Trophoblast cell (in vitro differentiated cells and primary cell): ENCODE results near the gene STK16.

Source experiments
- DNase-seq, 2 donors: peaks; one replicate each; pipeline ENCODE4 v3.0.0-alpha.2; 2016
- H2AFZ ChIP-seq: 2 replicates; pipeline ENCODE4 v1.6.1; 2013; ENCODE audit warnings: low read length, moderate library complexity, mild to moderate bottlenecking; ENCODE audit not compliant: insufficient read depth, poor library complexity
- H2AK5ac ChIP-seq: 2 replicates; pipeline ENCODE4 v1.6.1; 2013; ENCODE audit warnings: mild to moderate bottlenecking, low read length
- H2BK120ac ChIP-seq: 2 replicates; pipeline ENCODE4 v1.6.1; 2013; ENCODE audit warnings: low read length, mild to moderate bottlenecking, moderate library complexity; ENCODE audit not compliant: insufficient read depth, poor library complexity
- H2BK12ac ChIP-seq: 2 replicates; pipeline ENCODE4 v1.6.1; 2013; ENCODE audit warnings: mild to moderate bottlenecking, low read length, moderate library complexity
- H2BK5ac ChIP-seq: 2 replicates; pipeline ENCODE4 v1.6.1; 2013; ENCODE audit warnings: low read length, low read depth, moderate library complexity, mild to moderate bottlenecking; ENCODE audit not compliant: poor library complexity
- H3K14ac ChIP-seq: 2 replicates; pipeline ENCODE4 v1.6.1; 2013; ENCODE audit warnings: mild to moderate bottlenecking, low read length
- H3K18ac ChIP-seq: 2 replicates; pipeline ENCODE4 v1.6.1; 2013; ENCODE audit warnings: mild to moderate bottlenecking, low read length
- H3K23ac ChIP-seq: 2 replicates; pipeline ENCODE4 v1.6.1; 2013; ENCODE audit warnings: low read length
- H3K27ac ChIP-seq: 2 replicates; pipeline ENCODE4 v1.5.1; 2013; ENCODE audit warnings: low read depth, mild to moderate bottlenecking, inconsistent platforms, low read length, moderate library complexity
- H3K27me3 ChIP-seq: 2 replicates; pipeline ENCODE4 v1.6.1; 2013; ENCODE audit warnings: inconsistent platforms, mild to moderate bottlenecking, low read length, moderate library complexity; ENCODE audit not compliant: insufficient read depth
- H3K36me3 ChIP-seq, 2 experiments: 1 replicate in 1 of 2; 2 replicates in 1 of 2; pipeline ENCODE4 v1.6.1; 2013; ENCODE audit warnings: low read length in 2 of 2, mild to moderate bottlenecking in 2 of 2, moderate library complexity in 1 of 2; ENCODE audit not compliant: insufficient read depth in 2 of 2, control insufficient read depth in 1 of 2
- H3K4ac ChIP-seq: 2 replicates; pipeline ENCODE4 v1.6.1; 2013; ENCODE audit warnings: low read depth, mild to moderate bottlenecking, low read length, moderate library complexity
- H3K4me1 ChIP-seq, 2 experiments: 1 replicate in 1 of 2; 2 replicates in 1 of 2; pipeline ENCODE4 v1.6.1; 2013; ENCODE audit warnings: low read length in 2 of 2, mild to moderate bottlenecking in 2 of 2, moderate library complexity in 1 of 2; ENCODE audit not compliant: insufficient read depth in 2 of 2, control insufficient read depth in 1 of 2
- H3K4me2 ChIP-seq: 2 replicates; pipeline ENCODE4 v1.6.1; 2013; ENCODE audit warnings: inconsistent platforms, mild to moderate bottlenecking, low read length, moderate library complexity
- H3K4me3 ChIP-seq: 2 replicates; pipeline ENCODE4 v1.5.1; 2013; ENCODE audit warnings: mild to moderate bottlenecking, low read depth, low read length, inconsistent platforms
- H3K79me1 ChIP-seq: one replicate; pipeline ENCODE4 v1.6.1; 2013; ENCODE audit warnings: low read length
- H3K79me2 ChIP-seq: 2 replicates; pipeline ENCODE4 v1.6.1; 2013; ENCODE audit warnings: low read length, mild to moderate bottlenecking; ENCODE audit not compliant: control insufficient read depth, insufficient read depth, poor library complexity
- H3K9ac ChIP-seq: 2 replicates; pipeline ENCODE4 v1.6.1; 2013; ENCODE audit warnings: mild to moderate bottlenecking, low read length
- H3K9me3 ChIP-seq: 2 replicates; pipeline ENCODE4 v1.6.1; 2013; ENCODE audit warnings: low read depth, mild to moderate bottlenecking, control low read depth, inconsistent platforms, low read length; ENCODE audit not compliant: insufficient read depth
- H4K12ac ChIP-seq: 2 replicates; pipeline ENCODE4 v1.6.1; 2013; ENCODE audit warnings: low read depth, mild to moderate bottlenecking, low read length, moderate library complexity
- H4K8ac ChIP-seq: 2 replicates; pipeline ENCODE4 v1.6.1; 2013; ENCODE audit warnings: low read depth, mild to moderate bottlenecking, low read length, moderate library complexity
- H4K91ac ChIP-seq: one replicate; pipeline ENCODE4 v1.6.1; 2013; ENCODE audit warnings: low read depth, mild to moderate bottlenecking, low read length, moderate library complexity
- WGBS: extraction: QIAGEN DNeasy Blood & Tissue Kit; methylation state at CpG from one replicate; pipeline ENCODE4 v1.1.7; 2013; ENCODE audit warnings: missing lambda C conversion rate; ENCODE audit not compliant: insufficient read length, insufficient coverage; ENCODE audit errors: extremely low coverage; 5-methylcytosine and 5-hydroxymethylcytosine counted together

STK16 gene

GRCh38 chr2:219205981-219206327 lies 39.3 kb upstream of the STK16 start:
- no peaks in the 10 kb centered on the region for H3K27me3 ChIP-seq
- H2BK12ac ChIP-seq, result no peak overlapping the region
- H3K79me2 ChIP-seq, result peaks cover 5% of the 10 kb centered on the region
- WGBS, result no CpG with 5 or more reads among the region's 7 CpGs
- H2AFZ ChIP-seq, result peak overlapping the region; percentile 88
- H4K12ac ChIP-seq, result no peak overlapping the region
- H4K91ac ChIP-seq, result peak overlapping the region; percentile 2
- no peak overlapping the region for H3K18ac ChIP-seq
- peak overlapping the region; percentile 76 for H3K4me3 ChIP-seq
- no peak overlapping the region for H3K4ac ChIP-seq
- H3K23ac ChIP-seq, result no peak overlapping the region
- no peak overlapping the region for H3K27ac ChIP-seq
- H3K9ac ChIP-seq, result no peak overlapping the region
- peaks cover 2 to 4% of the 10 kb centered on the region in 2 experiments for H3K4me1 ChIP-seq
- H2BK120ac ChIP-seq, result no peak overlapping the region
- no peaks in the 10 kb centered on the region for H3K9me3 ChIP-seq
- H3K79me1 ChIP-seq, result peaks cover 5% of the 10 kb centered on the region
- peak overlapping the region; percentile 57 for H3K14ac ChIP-seq
- no peak for DNase-seq
- H3K36me3 ChIP-seq, result peaks cover 29% of the 10 kb centered on the region in 2 experiments
- H2BK5ac ChIP-seq, result no peak overlapping the region
- H3K4me2 ChIP-seq, result peak overlapping the region; percentile 98
- H2AK5ac ChIP-seq, result no peak overlapping the region
- peak overlapping the region; percentile 80 for H4K8ac ChIP-seq

DNA sequence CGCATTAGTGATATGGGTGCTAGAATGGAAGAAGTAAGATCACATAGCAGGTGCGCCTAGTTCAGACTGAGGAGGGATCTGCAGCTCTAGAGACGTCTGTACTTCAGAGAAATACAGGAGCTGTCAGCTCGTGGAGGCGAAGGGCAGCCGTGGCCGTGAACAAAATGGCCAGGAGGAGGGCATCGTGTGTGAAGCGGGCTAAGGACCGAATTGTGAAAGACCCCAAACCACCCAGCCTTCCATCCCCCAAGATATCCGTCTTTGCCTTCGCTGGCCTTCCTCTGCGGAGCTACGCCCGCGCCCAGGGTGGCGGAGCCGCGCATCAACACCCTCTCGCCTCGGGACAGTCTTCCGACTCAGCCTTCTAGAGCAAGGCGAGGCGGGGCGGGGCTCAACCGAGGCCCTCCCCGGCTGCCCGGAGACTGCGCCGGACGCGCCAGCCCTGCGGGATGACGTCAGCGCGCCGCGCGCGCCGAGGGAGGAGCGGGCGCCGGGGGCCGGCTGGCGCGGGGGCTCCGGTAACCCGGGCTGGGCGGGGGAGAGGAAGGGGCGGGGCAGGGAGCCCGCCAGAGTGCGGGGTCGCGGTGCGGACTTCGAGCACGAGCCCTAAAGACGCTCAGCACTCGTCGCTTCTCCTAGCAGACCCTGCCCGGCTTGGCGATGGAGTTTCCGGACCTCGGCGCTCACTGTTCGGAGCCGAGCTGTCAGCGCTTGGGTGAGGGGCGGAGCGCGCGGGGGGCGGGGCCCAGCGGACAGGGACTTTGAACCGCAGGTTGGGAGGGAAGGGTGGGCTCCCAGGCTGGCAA lies 38.7 kb upstream of the STK16 start, which contains the start of gene ZFAND2B:
Gene ZFAND2B, plus strand, starts transcription at position 455 of the 806 bp plus-strand sequence. Its CDS starts 206 bp downstream, at position 661.
- peak within 1 kb of the TSS; percentile 98 for H3K4me2 ChIP-seq
- peak within 1 kb of the TSS; percentile 80 for H2AK5ac ChIP-seq
- H3K4me3 ChIP-seq, result peak within 1 kb of the TSS; percentile 92
- peaks cover 2 to 4% of the 10 kb centered on the region in 2 experiments for H3K4me1 ChIP-seq
- H2AFZ ChIP-seq, result peak within 1 kb of the TSS; percentile 92
- H4K91ac ChIP-seq, result peak within 1 kb of the TSS; percentile 87
- H3K9ac ChIP-seq, result peak within 1 kb of the TSS; percentile 94
- H3K27ac ChIP-seq, result peak within 1 kb of the TSS; percentile 93
- H3K9me3 ChIP-seq, result no peaks in the 10 kb centered on the region
- H3K27me3 ChIP-seq, result no peaks in the 10 kb centered on the region
- peak within 1 kb of the TSS; percentile 80 for H4K8ac ChIP-seq
- H3K18ac ChIP-seq, result peak within 1 kb of the TSS; percentile 85
- H2BK5ac ChIP-seq, result peak within 1 kb of the TSS; percentile 45
- peak within 1 kb of the TSS; percentile 35 for H2BK12ac ChIP-seq
- H4K12ac ChIP-seq, result peak within 1 kb of the TSS; percentile 78
- WGBS, result no CpG with 5 or more reads among the region's 76 CpGs
- peak within 1 kb of the TSS; percentile 81 for H3K14ac ChIP-seq
- H2BK120ac ChIP-seq, result peak within 1 kb of the TSS; percentile 88
- H3K79me2 ChIP-seq, result peaks cover 5% of the 10 kb centered on the region
- H3K23ac ChIP-seq, result peak within 1 kb of the TSS; percentile 35
- H3K4ac ChIP-seq, result peak within 1 kb of the TSS; percentile 61
- peaks cover 5% of the 10 kb centered on the region for H3K79me1 ChIP-seq
- H3K36me3 ChIP-seq, result peaks cover 31 to 33% of the 10 kb centered on the region in 2 experiments
- DNase-seq, result peak; percentile 94 to 98

- Histone ChIP-seq H4K12ac (peak overlapping the region; percentile 41), H3K23ac (no peak overlapping the region), H3K4me1 (peaks cover 2 to 4% of the 10 kb centered on the region in 2 experiments), H3K27me3 (no peaks in the 10 kb centered on the region), H3K14ac (peak overlapping the region; percentile 55), H3K79me2 (peaks cover 5% of the 10 kb centered on the region), H4K91ac (peak overlapping the region; percentile 56), H3K79me1 (peaks cover 5% of the 10 kb centered on the region), H3K4me2 (peak overlapping the region; percentile 67), H2AK5ac (peak overlapping the region; percentile 80), H3K27ac (peak overlapping the region; percentile 7), H2BK5ac (no peak overlapping the region), H2AFZ (peak overlapping the region; percentile 82), H3K9me3 (no peaks in the 10 kb centered on the region), H3K4ac (no peak overlapping the region), H3K4me3 (peak overlapping the region; percentile 62), H2BK120ac (no peak overlapping the region), H4K8ac (peak overlapping the region; percentile 70), H2BK12ac (peak overlapping the region; percentile 35), H3K18ac (peak overlapping the region; percentile 68), H3K36me3 (peaks cover 32 to 37% of the 10 kb centered on the region in 2 experiments), H3K9ac (peak overlapping the region; percentile 52)
- WGBS, result no CpG with 5 or more reads among the region's 22 CpGs
- DNase-seq, result no peak
These were observed 38.0 kb upstream of the STK16 start for GRCh38 chr2:219207134-219207883.

GRCh38 chr2:219207884-219208740 lies 37.2 kb upstream of the STK16 start:
- Histone ChIP-seq H3K23ac (no peak overlapping the region), H3K27me3 (no peaks in the 10 kb centered on the region)
- WGBS, result no CpG with 5 or more reads among the region's 17 CpGs

More at GRCh38 chr2:219207884-219208740, 37.2 kb upstream of the STK16 start:
- peaks cover 2 to 4% of the 10 kb centered on the region in 2 experiments for H3K4me1 ChIP-seq
- no peak overlapping the region for H2BK120ac ChIP-seq
- H3K4ac ChIP-seq, result no peak overlapping the region
- no peak overlapping the region for H3K9ac ChIP-seq
- no peak overlapping the region for H4K91ac ChIP-seq
- no peak overlapping the region for H2BK12ac ChIP-seq
- no peak overlapping the region for H3K18ac ChIP-seq
- no peak overlapping the region for H4K8ac ChIP-seq
- no peak overlapping the region for H3K27ac ChIP-seq
- H3K36me3 ChIP-seq, result peaks cover 39 to 44% of the 10 kb centered on the region in 2 experiments
- H3K4me3 ChIP-seq, result no peak overlapping the region
- no peak overlapping the region for H2AFZ ChIP-seq
- no peak overlapping the region for H2AK5ac ChIP-seq
- H3K79me2 ChIP-seq, result peaks cover 5% of the 10 kb centered on the region
- no peak overlapping the region for H4K12ac ChIP-seq
- no peak overlapping the region for H3K4me2 ChIP-seq
- no peaks in the 10 kb centered on the region for H3K9me3 ChIP-seq
- no peak for DNase-seq
- H2BK5ac ChIP-seq, result no peak overlapping the region
- H3K79me1 ChIP-seq, result peaks cover 5% of the 10 kb centered on the region
- H3K14ac ChIP-seq, result no peak overlapping the region
